ENCODE data around the gene NAGPA. TPM values are rescaled to one million over a fixed set of nuclear protein-coding genes. Genes with fewer than 3 reads are reported as not detected.
A peak's percentile ranks its signal among the peaks of the same experiment; 100 is the strongest.
"Not testable (repeated sequence)": the region's sequence is repeated elsewhere in the genome, so short reads cannot be mapped to it uniquely, and the experiment has no call there.

Gene NAGPA
- total and polyA plus RNA-seq, 9 donors: 4.1 to 6.4 (median 5.7) TPM

DNA sequence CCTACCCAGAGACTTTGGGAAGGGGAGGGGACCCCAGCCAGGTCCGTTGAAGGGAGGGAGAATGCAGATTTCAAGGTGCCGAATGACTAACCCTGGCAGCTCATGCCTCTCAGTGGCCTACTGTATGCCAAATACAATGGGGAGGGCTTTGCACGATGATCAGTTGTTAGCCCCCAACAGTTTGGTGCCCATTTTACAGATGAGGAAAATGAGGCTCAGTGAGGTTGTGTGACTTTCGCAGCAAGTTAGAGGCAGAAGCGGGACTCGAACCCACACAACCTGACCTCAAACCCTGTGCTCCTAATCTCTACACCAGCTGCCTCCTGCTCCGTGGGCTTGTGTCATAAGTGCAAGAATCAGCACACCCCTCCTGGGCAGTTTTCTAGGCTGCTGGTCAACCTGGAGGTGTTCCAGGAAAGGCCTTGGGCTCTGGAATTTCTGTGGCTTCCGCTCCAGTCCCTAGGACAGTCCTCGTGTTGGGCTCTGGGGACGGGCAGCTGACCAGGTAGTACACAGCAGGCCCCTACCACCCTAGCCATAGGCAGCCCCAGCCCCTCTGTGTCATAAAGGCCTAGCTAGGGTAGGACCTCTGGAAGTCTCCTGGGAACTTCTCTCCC is 11.9 kb upstream of the NAGPA start:
- 92% methylated on average over 8 of the region's 10 CpGs for WGBS (ENCODE audit: insufficient coverage)
- H3K27me3 ChIP-seq (ENCODE audit: control insufficient read depth, insufficient read depth, low read length): no peaks in the 10 kb centered on the region

GRCh38 chr16:5044581-5044980 is 10.8 kb upstream of the NAGPA start:
- not testable (repeated sequence) for H3K27ac ChIP-seq (ENCODE audit: low read length); H3K9me3 ChIP-seq (replicated peaks; ENCODE audit: control insufficient read depth, low read depth, low read length); H3K4me1 ChIP-seq (ENCODE audit: control insufficient read depth, insufficient read depth, low read length); H3K36me3 ChIP-seq (ENCODE audit: control insufficient read depth, insufficient read depth, low read length); H3K27me3 ChIP-seq (ENCODE audit: control insufficient read depth, insufficient read depth, low read length); DNase-seq; H3K4me3 ChIP-seq (ENCODE audit: low read length)
- WGBS (ENCODE audit: insufficient coverage): 96% methylated on average over 10 of the region's 11 CpGs

More for the DNA sequence above, 11.9 kb upstream of the NAGPA start:
- no peak overlapping the region for H3K27ac ChIP-seq (ENCODE audit: low read length)
- H3K4me3 ChIP-seq (ENCODE audit: low read length): no peak overlapping the region
- H3K9me3 ChIP-seq (replicated peaks; ENCODE audit: control insufficient read depth, low read depth, low read length): no peaks in the 10 kb centered on the region
- H3K4me1 ChIP-seq (ENCODE audit: control insufficient read depth, insufficient read depth, low read length): no peaks in the 10 kb centered on the region
- no peaks in the 10 kb centered on the region for H3K36me3 ChIP-seq (ENCODE audit: control insufficient read depth, insufficient read depth, low read length)
- DNase-seq: no peak

GRCh38 chr16:5044011-5044540 is 10.3 kb upstream of the NAGPA start:
- 85% methylated on average over 4 of the region's 8 CpGs for WGBS (ENCODE audit: insufficient coverage)
- no peak overlapping the region for H3K27ac ChIP-seq (ENCODE audit: low read length)
- no peaks in the 10 kb centered on the region for H3K9me3 ChIP-seq (replicated peaks; ENCODE audit: control insufficient read depth, low read depth, low read length)
- DNase-seq: no peak
- H3K36me3 ChIP-seq (ENCODE audit: control insufficient read depth, insufficient read depth, low read length): no peaks in the 10 kb centered on the region
- no peaks in the 10 kb centered on the region for H3K4me1 ChIP-seq (ENCODE audit: control insufficient read depth, insufficient read depth, low read length)
- H3K27me3 ChIP-seq (ENCODE audit: control insufficient read depth, insufficient read depth, low read length): no peaks in the 10 kb centered on the region
- H3K4me3 ChIP-seq (ENCODE audit: low read length): no peak overlapping the region

DNA sequence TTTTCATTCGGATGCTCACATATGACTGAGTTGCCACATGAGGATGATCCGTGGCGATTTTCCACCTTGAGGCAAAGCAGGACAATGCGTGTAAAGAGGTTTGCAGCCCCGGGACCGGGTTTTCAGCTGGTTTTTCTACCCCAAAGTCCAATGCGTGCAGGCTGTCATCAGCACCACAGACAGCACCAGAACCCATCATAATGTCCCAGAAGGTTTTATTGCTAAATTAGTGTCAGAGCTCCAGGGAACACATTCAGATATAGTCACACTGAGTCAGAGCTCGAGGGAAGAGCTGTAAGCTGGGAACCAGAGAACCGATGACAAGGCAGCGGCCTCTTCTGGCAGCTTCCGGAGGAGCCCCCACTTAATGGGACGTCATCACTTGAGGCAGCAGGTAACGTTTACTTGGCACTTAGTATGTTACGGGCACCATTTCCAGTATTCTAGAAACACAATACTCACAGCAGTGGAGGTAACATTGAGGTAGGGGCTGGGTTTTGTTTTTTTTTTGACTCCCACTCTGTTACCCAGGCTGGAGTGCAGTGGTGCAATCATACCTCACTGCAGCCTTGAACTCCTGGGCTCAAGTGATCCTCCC is 8.9 kb upstream of the NAGPA start:
- no peaks in the 10 kb centered on the region for H3K4me1 ChIP-seq (ENCODE audit: control insufficient read depth, insufficient read depth, low read length)
- WGBS (ENCODE audit: insufficient coverage): 81% methylated on average over 9 of the region's 14 CpGs
- H3K27ac ChIP-seq (ENCODE audit: low read length): no peak overlapping the region
- H3K27me3 ChIP-seq (ENCODE audit: control insufficient read depth, insufficient read depth, low read length): no peaks in the 10 kb centered on the region
- no peaks in the 10 kb centered on the region for H3K9me3 ChIP-seq (replicated peaks; ENCODE audit: control insufficient read depth, low read depth, low read length)
- H3K4me3 ChIP-seq (ENCODE audit: low read length): no peak overlapping the region
- H3K36me3 ChIP-seq (ENCODE audit: control insufficient read depth, insufficient read depth, low read length): no peaks in the 10 kb centered on the region
- DNase-seq: no peak

DNA sequence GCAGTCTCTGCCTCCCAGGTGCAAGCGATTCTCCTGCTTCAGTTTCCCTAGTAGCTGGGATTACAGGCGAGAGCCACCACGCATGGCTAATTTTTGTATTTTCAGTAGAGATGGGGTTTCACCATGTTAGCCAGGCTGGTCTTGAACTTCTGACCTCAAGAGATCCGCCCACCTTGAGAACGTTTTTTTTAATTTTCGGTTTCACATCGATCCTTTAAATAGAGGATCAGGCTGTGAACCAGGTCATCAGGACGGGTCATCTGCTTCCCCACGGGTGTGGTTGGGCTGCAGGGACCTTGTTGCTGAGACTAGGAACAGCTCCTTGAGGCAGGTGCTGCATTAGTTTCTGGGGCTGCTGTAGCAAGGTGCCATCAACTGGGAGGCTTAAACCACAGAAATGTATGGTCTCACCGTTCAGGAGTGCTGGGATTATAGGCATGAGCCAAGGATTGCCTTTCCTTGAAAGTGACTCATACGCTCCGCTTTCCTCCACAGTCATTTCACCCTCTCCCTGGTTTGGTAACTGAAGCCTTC is 7.9 kb upstream of the NAGPA start:
- Histone ChIP-seq H3K4me1 (ENCODE audit: control insufficient read depth, insufficient read depth, low read length) (no peaks in the 10 kb centered on the region), H3K4me3 (ENCODE audit: low read length) (no peak overlapping the region), H3K27me3 (ENCODE audit: control insufficient read depth, insufficient read depth, low read length) (no peaks in the 10 kb centered on the region), H3K36me3 (ENCODE audit: control insufficient read depth, insufficient read depth, low read length) (no peaks in the 10 kb centered on the region), H3K9me3 (replicated peaks; ENCODE audit: control insufficient read depth, low read depth, low read length) (no peaks in the 10 kb centered on the region), H3K27ac (ENCODE audit: low read length) (no peak overlapping the region)
- DNase-seq: no peak
- WGBS (ENCODE audit: insufficient coverage): 64% methylated on average over 9 of the region's 12 CpGs

GRCh38 chr16:5040451-5040850 is 6.7 kb upstream of the NAGPA start:
- WGBS (ENCODE audit: insufficient coverage): 82% methylated on average over 4 of the region's 7 CpGs
- Histone ChIP-seq H3K27ac (ENCODE audit: low read length) (no peak overlapping the region), H3K27me3 (ENCODE audit: control insufficient read depth, insufficient read depth, low read length) (no peaks in the 10 kb centered on the region), H3K4me3 (ENCODE audit: low read length) (no peak overlapping the region), H3K36me3 (ENCODE audit: control insufficient read depth, insufficient read depth, low read length) (no peaks in the 10 kb centered on the region), H3K4me1 (ENCODE audit: control insufficient read depth, insufficient read depth, low read length) (no peaks in the 10 kb centered on the region), H3K9me3 (replicated peaks; ENCODE audit: control insufficient read depth, low read depth, low read length) (no peaks in the 10 kb centered on the region)
- DNase-seq: no peak

- no peaks in the 10 kb centered on the region for H3K27me3 ChIP-seq (ENCODE audit: control insufficient read depth, insufficient read depth, low read length)
- no peak overlapping the region for H3K27ac ChIP-seq (ENCODE audit: low read length)
- no peaks in the 10 kb centered on the region for H3K36me3 ChIP-seq (ENCODE audit: control insufficient read depth, insufficient read depth, low read length)
- no peak overlapping the region for H3K4me3 ChIP-seq (ENCODE audit: low read length)
- no peaks in the 10 kb centered on the region for H3K9me3 ChIP-seq (replicated peaks; ENCODE audit: control insufficient read depth, low read depth, low read length)
- WGBS (ENCODE audit: insufficient coverage): 28% methylated on average over 7 of the region's 12 CpGs
- H3K4me1 ChIP-seq (ENCODE audit: control insufficient read depth, insufficient read depth, low read length): peaks cover 6% of the 10 kb centered on the region
- no peak for DNase-seq
Measured at GRCh38 chr16:5036228-5037156, 2.8 kb upstream of the NAGPA start.

- Histone ChIP-seq H3K4me1 (ENCODE audit: control insufficient read depth, insufficient read depth, low read length) (peaks cover 6% of the 10 kb centered on the region), H3K4me3 (ENCODE audit: low read length) (no peak overlapping the region), H3K27me3 (ENCODE audit: control insufficient read depth, insufficient read depth, low read length) (no peaks in the 10 kb centered on the region), H3K36me3 (ENCODE audit: control insufficient read depth, insufficient read depth, low read length) (no peaks in the 10 kb centered on the region), H3K27ac (ENCODE audit: low read length) (no peak overlapping the region), H3K9me3 (replicated peaks; ENCODE audit: control insufficient read depth, low read depth, low read length) (no peaks in the 10 kb centered on the region)
- DNase-seq: no peak
- 60% methylated on average over 1 of the region's 1 CpG for WGBS (ENCODE audit: insufficient coverage)
Measured at GRCh38 chr16:5035909-5036227, 2.1 kb upstream of the NAGPA start.

DNA sequence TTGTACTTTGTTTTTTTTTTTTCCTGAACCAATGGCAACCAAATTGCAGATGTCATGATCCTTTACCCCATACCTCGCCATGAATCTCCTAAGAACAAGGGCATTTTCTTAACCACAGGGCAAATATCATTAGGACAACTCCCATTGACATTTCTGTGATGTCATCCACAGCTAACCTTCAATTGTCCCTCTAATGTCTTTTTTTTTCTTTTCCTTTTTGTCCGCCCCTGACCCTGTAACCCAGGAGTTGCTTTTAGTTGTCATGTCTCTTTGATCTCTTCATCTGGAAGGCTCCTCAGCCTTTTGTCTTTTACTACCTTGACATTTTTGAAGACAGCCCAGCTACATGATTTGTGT is 410 bp upstream of the NAGPA start:
- H3K9me3 ChIP-seq (replicated peaks; ENCODE audit: control insufficient read depth, low read depth, low read length): no peaks in the 10 kb centered on the region
- peaks cover 6% of the 10 kb centered on the region for H3K4me1 ChIP-seq (ENCODE audit: control insufficient read depth, insufficient read depth, low read length)
- WGBS (ENCODE audit: insufficient coverage): 19% methylated on average over 2 of the region's 2 CpGs
- peak overlapping the region; percentile 77 for H3K4me3 ChIP-seq (ENCODE audit: low read length)
- no peaks in the 10 kb centered on the region for H3K27me3 ChIP-seq (ENCODE audit: control insufficient read depth, insufficient read depth, low read length)
- peaks cover under 1% of the 10 kb centered on the region for H3K36me3 ChIP-seq (ENCODE audit: control insufficient read depth, insufficient read depth, low read length)
- no peak overlapping the region for H3K27ac ChIP-seq (ENCODE audit: low read length)
- DNase-seq: no peak

DNA sequence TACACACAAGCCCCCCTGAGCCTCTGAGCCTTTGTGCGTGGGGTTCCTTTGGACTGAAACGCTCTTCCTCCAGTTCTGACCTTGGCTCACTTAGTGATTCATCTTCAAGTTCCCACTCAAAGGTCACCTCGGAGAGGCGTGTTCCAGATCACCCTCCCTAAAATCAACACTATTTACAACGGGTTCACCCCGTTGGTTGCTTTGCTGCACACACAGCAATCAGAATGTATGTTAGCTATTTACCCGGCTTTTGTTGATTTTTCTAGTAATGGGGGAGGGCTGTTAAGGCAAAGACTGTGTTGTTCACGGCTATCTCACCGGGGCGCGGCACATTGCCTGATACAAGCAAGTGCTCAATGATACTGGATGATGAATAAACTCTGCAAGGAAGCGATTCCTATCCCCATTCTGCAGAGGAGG is 977 bp downstream of the NAGPA start:
- Histone ChIP-seq H3K27ac (ENCODE audit: low read length) (no peak overlapping the region), H3K27me3 (ENCODE audit: control insufficient read depth, insufficient read depth, low read length) (no peaks in the 10 kb centered on the region), H3K36me3 (ENCODE audit: control insufficient read depth, insufficient read depth, low read length) (peaks cover 7% of the 10 kb centered on the region), H3K4me3 (ENCODE audit: low read length) (peak overlapping the region; percentile 77), H3K4me1 (ENCODE audit: control insufficient read depth, insufficient read depth, low read length) (peaks cover 6% of the 10 kb centered on the region), H3K9me3 (replicated peaks; ENCODE audit: control insufficient read depth, low read depth, low read length) (no peaks in the 10 kb centered on the region)
- WGBS (ENCODE audit: insufficient coverage): 54% methylated on average over 10 of the region's 12 CpGs
- DNase-seq: no peak
